Activated naive CD4-positive, alpha-beta T cell treated with anti-CD3 and anti-CD28 coated beads, Interleukin-2, amount 50 U/mL, for 72 hours (primary cell): ENCODE data around the gene UST. TPM values are rescaled to one million over a fixed set of nuclear protein-coding genes. Genes with fewer than 3 reads are reported as not detected.
A peak's percentile ranks its signal among the peaks of the same experiment; 100 is the strongest.
"Not testable (repeated sequence)": the region's sequence is repeated elsewhere in the genome, so short reads cannot be mapped to it uniquely, and the experiment has no call there.

Experiments
- ATAC-seq, 2 donors: fragments of 150-1000 bp; cut with Tn5 transposase; 2 replicates each; pipeline ENCODE4 v1.10.0; 2021; ENCODE audit warnings: mild to moderate bottlenecking in 2 of 2, moderate library complexity in 2 of 2
- DNase-seq, 2 donors: peaks; one replicate each; pipeline ENCODE4 v3.0.0; 2021 to 2022; ENCODE audit warnings: low spot score in 2 of 2
- H3K27ac Mint-ChIP-seq, 2 donors: one replicate each; pipeline ENCODE4 v1.8.0; 2022; ENCODE audit warnings: mild to moderate bottlenecking in 2 of 2, mixed read lengths in 2 of 2
- H3K36me3 Mint-ChIP-seq, 2 donors: one replicate each; pipeline ENCODE4 v1.8.0; 2022; ENCODE audit warnings: mixed read lengths in 2 of 2
- H3K9me3 Mint-ChIP-seq, 2 donors: one replicate each; pipeline ENCODE4 v1.8.0; 2022; ENCODE audit warnings: mixed read lengths in 2 of 2
- total RNA-seq, 2 donors: library from RNA; stranded (reverse); gene quantifications; one replicate each; pipeline ENCODE4 v1.2.3, GENCODE V29; 2022

UST gene
- total RNA-seq, 2 donors from 2014 or later: 0.46 to 0.49 TPM

- peak overlapping the region in 1 of 2 donors; percentile 17 for H3K27ac Mint-ChIP-seq
These were observed 344.1 kb downstream of the UST start for GRCh38 chr6:149090937-149091336.

GRCh38 chr6:149093643-149094042, 346.8 kb downstream of the UST start:
- peak overlapping the region; percentile 55 to 79 for H3K27ac Mint-ChIP-seq
- DNase-seq (no peak), ATAC-seq (no peak)
- H3K36me3 Mint-ChIP-seq: peaks cover 15 to 25% of the 10 kb centered on the region in 2 donors
- H3K9me3 Mint-ChIP-seq: peaks cover 7 to 13% of the 10 kb centered on the region in 2 donors

More at GRCh38 chr6:149090937-149091336, 344.1 kb downstream of the UST start:
- DNase-seq (no peak), ATAC-seq (no peak)
- Mint-ChIP-seq H3K36me3 (peaks cover 0 to 18% of the 10 kb centered on the region in 2 donors), H3K9me3 (no peaks in the 10 kb centered on the region)

GRCh38 chr6:149094156-149094555, 347.3 kb downstream of the UST start:
- no peak for DNase-seq
- H3K27ac Mint-ChIP-seq: peak overlapping the region; percentile 55 to 92
- H3K36me3 Mint-ChIP-seq: peaks cover 19 to 29% of the 10 kb centered on the region in 2 donors
- peaks cover 11 to 18% of the 10 kb centered on the region in 2 donors for H3K9me3 Mint-ChIP-seq
- peak; percentile 42 to 46 for ATAC-seq

- Mint-ChIP-seq H3K27ac (peak overlapping the region; percentile 55 to 92), H3K9me3 (peaks cover 11 to 25% of the 10 kb centered on the region in 2 donors), H3K36me3 (peaks cover 19 to 37% of the 10 kb centered on the region in 2 donors)
- ATAC-seq (peak; percentile 66 to 86), DNase-seq (no peak)
These were observed 348.1 kb downstream of the UST start for GRCh38 chr6:149094934-149095351.

- H3K9me3 Mint-ChIP-seq: peaks cover 11 to 31% of the 10 kb centered on the region in 2 donors
- no peak for DNase-seq
- peak in 1 of 2 donors; percentile 53 for ATAC-seq
- H3K36me3 Mint-ChIP-seq: peaks cover 19 to 46% of the 10 kb centered on the region in 2 donors
- H3K27ac Mint-ChIP-seq: peak overlapping the region in 1 of 2 donors; percentile 85
These were observed 349.0 kb downstream of the UST start for GRCh38 chr6:149095842-149096241.

- Mint-ChIP-seq H3K27ac (no peak overlapping the region), H3K9me3 (peaks cover 19 to 43% of the 10 kb centered on the region in 2 donors), H3K36me3 (peaks cover 20 to 63% of the 10 kb centered on the region in 2 donors)
- DNase-seq (no peak), ATAC-seq (no peak)
These were observed 351.0 kb downstream of the UST start for GRCh38 chr6:149097794-149098193.

GRCh38 chr6:149098700-149099276, 352.0 kb downstream of the UST start:
- Mint-ChIP-seq H3K9me3 (peaks cover 24 to 43% of the 10 kb centered on the region in 2 donors), H3K36me3 (peaks cover 25 to 63% of the 10 kb centered on the region in 2 donors)

GRCh38 chr6:149102324-149102723, 355.5 kb downstream of the UST start:
- ATAC-seq: no peak
- no peak for DNase-seq
- H3K36me3 Mint-ChIP-seq: peaks cover 22 to 59% of the 10 kb centered on the region in 2 donors
- no peak overlapping the region for H3K27ac Mint-ChIP-seq
- H3K9me3 Mint-ChIP-seq: peaks cover 24 to 43% of the 10 kb centered on the region in 2 donors

More at GRCh38 chr6:149098700-149099276, 352.0 kb downstream of the UST start:
- H3K27ac Mint-ChIP-seq: no peak overlapping the region
- DNase-seq: no peak
- ATAC-seq: no peak

- not testable (repeated sequence) for ATAC-seq
These were observed 357.1 kb downstream of the UST start for GRCh38 chr6:149103950-149104349.

GRCh38 chr6:149107520-149107919, 360.7 kb downstream of the UST start:
- DNase-seq (no peak), ATAC-seq (no peak)
- no peak overlapping the region for H3K27ac Mint-ChIP-seq
- H3K36me3 Mint-ChIP-seq: peaks cover 11 to 20% of the 10 kb centered on the region in 2 donors
- peaks cover under 1 to 7% of the 10 kb centered on the region in 2 donors for H3K9me3 Mint-ChIP-seq

More at GRCh38 chr6:149103950-149104349, 357.1 kb downstream of the UST start:
- H3K9me3 Mint-ChIP-seq: peaks cover 13 to 27% of the 10 kb centered on the region in 2 donors
- not testable (repeated sequence) for DNase-seq, H3K27ac Mint-ChIP-seq
- H3K36me3 Mint-ChIP-seq: peaks cover 12 to 51% of the 10 kb centered on the region in 2 donors

GRCh38 chr6:149108038-149108748, 361.4 kb downstream of the UST start:
- Mint-ChIP-seq H3K27ac (peak overlapping the region in 1 of 2 donors; percentile 8), H3K9me3 (peaks cover 2 to 3% of the 10 kb centered on the region in 2 donors), H3K36me3 (peaks cover 11 to 20% of the 10 kb centered on the region in 2 donors)
- ATAC-seq: no peak
- DNase-seq: no peak

GRCh38 chr6:149108749-149109100, 361.9 kb downstream of the UST start:
- DNase-seq: no peak
- peaks cover 0 to 4% of the 10 kb centered on the region in 2 donors for H3K9me3 Mint-ChIP-seq
- no peak overlapping the region for H3K27ac Mint-ChIP-seq
- ATAC-seq: no peak
- H3K36me3 Mint-ChIP-seq: peaks cover 9 to 22% of the 10 kb centered on the region in 2 donors

GRCh38 chr6:149109397-149110070, 362.7 kb downstream of the UST start:
- DNase-seq: no peak
- ATAC-seq: no peak

GRCh38 chr6:149111556-149112115, 364.8 kb downstream of the UST start:
- peak in 1 of 2 donors; percentile 32 for ATAC-seq
- Mint-ChIP-seq H3K9me3 (peaks cover 0 to 9% of the 10 kb centered on the region in 2 donors), H3K27ac (no peak overlapping the region), H3K36me3 (peaks cover 9 to 38% of the 10 kb centered on the region in 2 donors)
- DNase-seq: no peak

More at GRCh38 chr6:149109397-149110070, 362.7 kb downstream of the UST start:
- Mint-ChIP-seq H3K9me3 (peaks cover 0 to 4% of the 10 kb centered on the region in 2 donors), H3K27ac (no peak overlapping the region), H3K36me3 (peaks cover 9 to 30% of the 10 kb centered on the region in 2 donors)

GRCh38 chr6:149112976-149113375, 366.1 kb downstream of the UST start:
- H3K27ac Mint-ChIP-seq: no peak overlapping the region
- H3K9me3 Mint-ChIP-seq: peaks cover 0 to 9% of the 10 kb centered on the region in 2 donors
- no peak for DNase-seq

GRCh38 chr6:149114167-149114566, 367.3 kb downstream of the UST start:
- no peak overlapping the region for H3K27ac Mint-ChIP-seq
- peaks cover 4 to 38% of the 10 kb centered on the region in 2 donors for H3K36me3 Mint-ChIP-seq
- ATAC-seq: no peak
- no peak for DNase-seq
- peaks cover 0 to 9% of the 10 kb centered on the region in 2 donors for H3K9me3 Mint-ChIP-seq

More at GRCh38 chr6:149112976-149113375, 366.1 kb downstream of the UST start:
- no peak for ATAC-seq
- H3K36me3 Mint-ChIP-seq: peaks cover 9 to 46% of the 10 kb centered on the region in 2 donors
